GM19099 (cell line): ENCODE measurements around the gene OCLN.
A peak's percentile ranks its signal among the peaks of the same experiment; 100 is the strongest.

Experiments
- POLR2A ChIP-seq: IDR thresholded peaks from 3 replicates; pipeline ENCODE4 v1.6.1; 2011; ENCODE audit warnings: low read depth; ENCODE audit not compliant: insufficient read length; ENCODE audit errors: extremely low read depth

The OCLN gene

GRCh38 chr5:69519285-69519684 lies 26.7 kb downstream of the OCLN start:
- no peak for TF ChIP-seq POLR2A

DNA sequence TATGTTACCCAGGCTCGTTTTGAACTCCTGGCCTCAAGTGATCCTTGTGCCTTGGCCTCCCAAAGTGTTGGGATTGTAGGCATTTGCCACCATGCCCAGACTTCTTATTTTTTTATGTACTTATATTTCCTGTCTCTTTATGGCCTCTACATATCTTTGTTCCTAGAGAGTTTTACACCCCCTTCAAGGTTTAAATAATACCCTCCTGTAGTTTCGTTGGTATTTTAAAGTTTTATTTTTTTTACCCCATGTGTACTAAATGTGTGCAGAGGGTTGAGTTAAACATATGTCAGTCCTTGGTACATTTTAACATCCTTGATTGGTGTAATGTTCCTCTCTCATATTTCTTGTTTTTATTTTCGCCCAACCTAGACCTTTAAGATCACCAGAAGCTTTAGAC lies 29.4 kb downstream of the OCLN start:
- no peak for TF ChIP-seq POLR2A

DNA sequence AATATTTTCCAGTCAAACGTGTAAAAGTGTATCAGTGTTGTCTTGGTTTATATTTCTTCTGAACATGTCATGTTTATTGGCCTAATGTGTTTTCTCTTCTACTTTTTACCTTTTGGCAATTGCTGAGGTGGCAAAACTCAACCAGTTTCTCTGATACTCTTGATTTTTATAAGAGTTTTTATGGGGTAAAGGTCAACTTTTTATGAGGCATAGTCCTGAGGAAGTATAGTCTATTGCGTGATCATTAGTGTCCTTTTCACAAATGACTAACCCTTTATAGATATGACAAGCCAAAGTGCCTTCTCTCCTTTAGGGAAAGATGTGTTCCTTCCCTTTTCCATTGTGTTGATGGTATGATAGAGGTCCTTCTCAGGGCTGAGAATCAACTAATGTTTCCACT lies 32.9 kb downstream of the OCLN start:
- TF ChIP-seq POLR2A, result no peak

DNA sequence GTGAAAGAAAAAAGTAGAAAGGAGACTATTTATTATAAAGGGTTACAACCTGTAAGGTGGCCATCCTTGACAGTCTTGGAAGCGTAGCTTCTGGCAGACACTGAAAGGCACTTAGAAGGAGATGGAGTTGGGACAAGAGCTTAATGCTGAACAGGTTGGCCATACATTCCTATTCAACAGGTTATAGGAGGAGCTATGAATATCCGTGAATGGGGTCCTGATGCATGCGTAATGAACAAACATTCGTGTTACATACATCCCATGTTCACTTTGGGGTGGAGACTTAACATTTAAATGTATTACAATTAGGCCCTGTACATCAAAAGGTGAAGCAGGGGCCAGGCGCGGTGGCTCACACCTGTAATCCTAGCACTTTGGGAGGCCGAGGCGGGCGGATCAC lies 34.1 kb downstream of the OCLN start:
- no peak for TF ChIP-seq POLR2A

DNA sequence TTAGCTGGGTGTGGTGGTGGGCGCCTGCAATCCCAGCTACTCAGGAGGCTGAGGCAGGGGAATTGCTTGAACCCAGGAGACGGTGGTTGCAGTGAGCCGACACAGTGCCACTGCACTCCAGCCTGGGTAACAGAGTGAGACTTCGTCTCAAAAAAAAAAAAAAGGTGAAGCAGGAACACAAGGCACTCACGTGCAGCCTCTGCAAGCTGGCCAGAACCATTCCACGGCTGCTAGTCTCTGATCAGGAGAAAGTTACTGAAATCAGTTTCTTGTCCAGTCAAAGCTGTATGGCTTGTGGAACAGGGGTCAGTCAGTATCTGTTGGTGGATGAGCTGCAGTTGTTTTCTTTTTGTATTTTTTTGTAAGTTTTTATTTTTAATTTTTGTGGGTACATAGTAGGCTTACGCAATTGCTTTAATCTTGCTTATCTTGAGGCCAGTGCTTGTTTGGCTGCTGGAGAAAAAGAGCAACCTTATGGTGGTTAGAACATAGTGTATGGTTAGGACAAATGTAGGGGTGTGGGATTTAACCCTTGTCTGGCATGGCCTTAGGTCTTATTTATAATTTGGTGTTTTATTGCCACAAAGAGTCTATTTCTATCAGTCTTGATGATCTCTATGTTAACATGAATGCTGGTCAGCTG lies 34.7 kb downstream of the OCLN start:
- no peak for TF ChIP-seq POLR2A

- no peak for TF ChIP-seq POLR2A
Observed at GRCh38 chr5:69528035-69528434, 35.4 kb downstream of the OCLN start.

DNA sequence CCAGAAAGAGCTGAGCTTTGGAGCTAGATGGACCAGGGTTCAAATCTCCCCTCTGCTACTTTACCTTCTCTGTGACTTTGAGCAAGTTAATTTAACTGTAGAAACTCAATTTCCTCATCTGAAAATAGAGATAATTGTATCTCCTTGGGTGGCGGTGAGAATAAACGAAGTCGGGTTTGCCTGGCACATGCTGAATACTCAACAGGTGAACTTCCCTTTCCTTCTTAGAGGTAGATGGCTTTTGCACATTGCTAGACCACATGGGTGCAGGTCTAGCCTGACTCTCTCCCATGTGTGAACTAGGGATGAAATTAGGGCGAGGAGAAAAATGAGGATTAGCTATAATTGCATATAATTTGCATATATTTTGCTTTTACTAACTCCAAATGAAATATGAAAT lies 36.0 kb downstream of the OCLN start:
- TF ChIP-seq POLR2A, result no peak

GRCh38 chr5:69530561-69531405 lies 38.2 kb downstream of the OCLN start:
- no peak for TF ChIP-seq POLR2A

DNA sequence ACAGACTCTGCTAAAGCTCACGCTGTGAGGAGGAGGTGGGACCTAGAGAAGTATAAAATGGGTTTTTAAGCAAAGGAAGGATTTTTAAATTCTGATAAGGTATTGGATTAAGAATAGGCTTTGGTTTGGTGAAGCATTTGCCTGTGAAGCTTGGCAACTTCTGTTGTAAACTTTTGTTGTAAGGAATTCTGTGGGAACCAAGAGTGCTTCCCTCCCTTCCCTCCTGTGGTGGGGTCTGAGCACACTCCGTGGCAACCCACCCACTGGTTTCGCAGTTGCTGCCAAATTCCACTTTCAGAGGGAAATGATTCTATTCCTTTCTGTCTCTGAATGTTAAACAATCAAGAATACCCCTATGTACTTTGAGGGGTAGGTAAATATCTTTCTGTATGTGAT lies 38.8 kb downstream of the OCLN start:
- no peak for TF ChIP-seq POLR2A

- TF ChIP-seq POLR2A, result peak; percentile 56
Observed at GRCh38 chr5:69559908-69560330, 67.3 kb downstream of the OCLN start, which contains the start of gene GTF2H2C. GTF2H2C (plus strand) TSS chr5:69560191; CDS start chr5:69565133, 4,942 bp downstream.
